Eye (tissue), 1 donor: Measurements from ENCODE around the gene KCNAB1.
"Not testable (repeated sequence)": the region's sequence is repeated elsewhere in the genome, so short reads cannot be mapped to it uniquely, and the experiment has no call there.

Experiments used
- DNase-seq: peaks from one replicate; pipeline ENCODE4 v3.0.0-alpha.2; 2015

Gene KCNAB1

DNA sequence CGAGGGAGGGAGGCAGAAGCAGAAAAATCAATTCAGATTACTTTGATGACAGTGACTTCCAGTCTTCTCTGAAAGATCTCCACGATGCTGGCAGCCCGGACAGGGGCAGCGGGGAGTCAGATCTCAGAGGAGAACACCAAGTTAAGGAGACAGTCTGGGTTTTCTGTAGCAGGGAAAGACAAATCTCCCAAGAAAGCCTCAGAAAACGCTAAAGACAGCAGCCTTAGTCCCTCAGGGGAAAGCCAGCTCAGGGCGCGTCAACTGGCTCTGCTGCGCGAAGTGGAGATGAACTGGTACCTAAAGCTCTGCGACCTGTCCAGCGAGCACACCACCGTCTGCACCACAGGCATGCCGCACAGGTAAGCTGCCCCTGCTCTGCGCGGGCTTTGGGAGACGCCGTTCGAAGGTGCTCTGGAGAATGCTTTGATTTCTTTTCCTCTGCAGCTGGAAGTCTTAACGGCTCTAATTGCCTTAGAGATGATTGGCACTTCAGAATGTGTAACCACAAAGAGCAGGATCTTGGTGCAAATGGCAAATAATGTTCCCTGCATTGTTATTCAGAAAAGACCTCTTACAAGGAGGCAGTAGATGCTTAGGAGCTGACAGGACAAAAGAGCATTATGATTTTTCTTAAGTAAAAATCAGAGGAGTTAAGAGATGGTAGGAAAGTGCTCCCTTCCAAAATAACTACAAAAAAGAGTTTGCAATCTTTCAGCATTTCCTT lies at the start of gene KCNAB1:
Gene KCNAB1 (plus strand): TSS at position 51 of the 724 bp plus-strand sequence.
- peak; percentile 40 for DNase-seq

DNA sequence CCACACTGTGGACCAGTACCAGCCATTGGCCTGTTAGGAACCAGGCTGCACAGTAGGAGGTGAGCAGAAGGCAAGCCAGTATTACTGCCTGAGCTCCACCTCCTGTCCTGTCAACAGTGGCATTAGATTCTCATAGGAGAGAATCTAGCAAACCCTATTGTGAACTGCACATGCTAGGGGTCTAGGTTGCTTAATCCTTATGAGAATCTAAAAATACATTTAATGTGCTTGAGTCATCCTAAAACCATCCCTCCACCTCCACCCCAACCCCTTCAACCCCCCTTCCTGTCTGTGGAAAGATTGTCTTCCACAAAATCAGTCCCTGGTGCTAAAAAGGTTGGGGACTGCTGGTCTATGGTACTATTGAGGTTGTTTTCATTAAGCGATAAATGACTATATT lies 49.3 kb upstream of the KCNAB1 start:
- no peak for DNase-seq

DNA sequence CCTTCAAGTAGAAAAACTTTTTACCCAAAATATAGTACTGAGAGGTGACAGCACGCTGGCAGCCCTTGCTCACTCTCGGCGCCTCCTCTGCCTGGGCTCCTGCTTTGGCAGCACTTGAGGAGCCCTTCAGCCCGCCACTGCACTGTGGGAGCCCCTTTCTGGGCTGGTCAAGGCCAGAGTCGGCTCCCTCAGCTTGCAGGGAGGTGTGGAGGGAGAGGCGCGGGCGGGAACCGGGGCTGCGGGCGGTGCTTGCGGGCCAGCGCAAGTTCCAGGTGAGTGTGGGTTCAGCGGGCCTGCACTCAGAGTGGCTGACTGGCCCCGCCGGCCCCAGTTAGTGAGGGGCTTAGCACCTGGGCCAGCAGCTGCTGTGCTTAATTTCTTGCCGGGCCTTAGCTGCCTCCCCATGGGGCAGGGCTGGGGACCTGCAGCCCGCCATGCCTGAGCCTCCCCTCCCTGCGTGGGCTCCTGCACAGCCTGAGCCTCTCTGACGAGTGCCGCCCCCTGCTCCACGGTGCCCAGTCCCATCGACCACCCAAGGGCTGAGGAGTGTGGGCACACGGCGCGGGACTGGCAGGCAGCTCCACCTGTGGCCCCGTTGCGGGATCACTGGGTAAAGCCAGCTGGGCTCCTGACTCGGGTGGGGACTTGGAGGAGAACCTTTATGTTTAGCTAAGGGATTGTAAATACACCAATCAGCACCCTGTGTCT lies 47.3 kb upstream of the KCNAB1 start:
- not testable (repeated sequence) for DNase-seq

DNA sequence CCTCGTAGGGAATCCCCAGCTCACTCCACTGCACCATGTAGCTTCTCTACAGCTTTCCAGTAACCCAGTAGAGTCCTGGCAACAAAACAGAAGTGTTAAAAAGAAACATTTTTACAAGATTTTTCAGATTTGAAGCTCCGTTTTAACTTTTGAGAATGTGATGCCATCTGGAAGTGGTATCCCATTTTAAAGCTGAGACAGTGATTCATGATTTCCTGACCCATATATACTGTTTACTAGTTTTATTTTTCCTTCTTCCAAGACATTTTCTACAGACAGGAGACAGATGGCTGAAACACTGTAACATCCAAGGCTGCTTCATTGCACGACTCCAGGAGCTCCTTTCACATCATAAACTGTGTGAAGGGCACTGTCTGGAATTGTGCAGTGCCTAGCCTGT lies 30.3 kb upstream of the KCNAB1 start:
- no peak for DNase-seq

DNA sequence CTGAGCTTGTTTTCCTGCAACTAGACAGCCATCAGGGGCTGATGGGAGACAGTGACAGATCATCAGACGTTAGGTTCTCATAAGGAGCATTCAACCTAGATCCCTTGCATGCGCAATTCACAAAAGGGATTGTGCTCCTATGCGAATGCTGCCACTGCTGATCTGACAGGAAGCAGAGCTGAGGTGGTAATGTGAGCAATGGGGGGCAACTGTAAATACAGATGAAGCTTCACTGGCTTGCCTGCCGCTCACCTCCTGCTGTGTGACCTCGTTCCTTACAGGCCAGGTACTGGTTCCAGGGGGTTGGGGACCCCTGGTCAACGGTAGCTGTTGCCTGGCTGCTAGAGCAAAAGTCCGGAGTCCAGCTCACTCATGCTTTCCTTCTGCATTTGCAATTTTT lies 26.4 kb upstream of the KCNAB1 start:
- DNase-seq, result no peak

DNA sequence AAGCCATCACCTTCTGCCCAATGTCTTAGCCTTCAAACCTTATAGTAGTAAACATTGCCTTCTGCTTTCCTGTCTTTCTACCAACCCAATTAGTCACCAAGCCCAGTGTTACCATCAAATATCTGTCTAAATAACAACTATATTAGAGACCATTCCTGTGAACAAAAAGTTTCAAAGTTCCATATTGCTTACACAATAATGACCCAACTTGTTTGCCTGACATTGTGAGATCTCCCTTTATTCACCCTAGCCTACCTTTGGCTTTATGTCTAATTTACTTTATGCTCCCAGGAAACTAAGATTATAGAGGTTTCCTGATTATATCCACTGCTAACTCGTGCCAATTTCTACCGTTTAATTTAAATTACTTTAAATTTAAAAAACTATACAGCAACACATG lies 26.0 kb upstream of the KCNAB1 start:
- no peak for DNase-seq

DNA sequence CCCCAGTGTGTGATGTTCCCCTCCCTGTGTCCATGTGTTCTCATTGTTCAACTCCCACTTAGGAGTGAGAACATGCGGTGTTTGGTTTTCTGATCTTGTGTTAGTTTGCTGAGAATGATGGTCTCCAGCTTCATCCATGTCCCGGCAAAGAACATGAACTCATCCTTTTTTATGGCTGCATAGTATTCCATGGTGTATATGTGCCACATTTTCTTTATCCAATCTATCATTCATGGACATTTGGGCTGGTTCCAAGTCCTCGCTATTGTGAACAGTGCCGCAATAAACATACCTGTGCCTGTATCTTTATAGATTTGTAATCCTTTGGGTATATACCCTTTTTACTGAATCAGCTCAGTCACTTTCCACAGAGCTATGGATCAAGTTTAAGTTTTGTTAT lies 24.7 kb upstream of the KCNAB1 start:
- DNase-seq, result not testable (repeated sequence)

DNA sequence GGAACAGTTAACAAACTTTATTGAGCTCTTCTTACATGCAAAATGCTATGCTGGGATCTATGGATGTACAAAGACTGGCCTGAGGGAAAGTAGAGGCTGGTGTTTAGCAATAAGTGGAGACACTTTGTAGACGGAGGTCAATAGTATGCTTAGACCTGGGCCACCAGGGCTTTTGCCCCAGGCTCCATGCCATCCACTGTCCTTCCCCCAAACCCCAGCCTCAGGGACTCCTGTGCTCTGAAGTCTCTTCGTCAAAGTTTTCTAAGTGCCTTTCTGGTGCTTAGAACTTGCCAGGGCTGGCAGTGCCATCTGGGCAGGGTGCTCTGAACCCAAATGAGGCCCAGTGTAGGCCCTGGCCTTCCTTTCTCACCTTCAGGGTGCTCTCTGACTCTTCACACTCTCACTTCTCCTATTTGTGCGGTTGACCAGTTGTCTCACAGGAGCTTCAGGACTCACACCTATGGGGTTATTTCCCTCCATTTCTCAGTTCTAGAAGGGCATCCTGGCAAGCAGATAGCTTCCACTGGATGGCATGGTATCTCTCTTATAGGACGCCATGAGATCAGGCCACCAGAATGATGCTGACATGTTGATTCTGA lies 21.8 kb upstream of the KCNAB1 start:
- DNase-seq, result no peak

DNA sequence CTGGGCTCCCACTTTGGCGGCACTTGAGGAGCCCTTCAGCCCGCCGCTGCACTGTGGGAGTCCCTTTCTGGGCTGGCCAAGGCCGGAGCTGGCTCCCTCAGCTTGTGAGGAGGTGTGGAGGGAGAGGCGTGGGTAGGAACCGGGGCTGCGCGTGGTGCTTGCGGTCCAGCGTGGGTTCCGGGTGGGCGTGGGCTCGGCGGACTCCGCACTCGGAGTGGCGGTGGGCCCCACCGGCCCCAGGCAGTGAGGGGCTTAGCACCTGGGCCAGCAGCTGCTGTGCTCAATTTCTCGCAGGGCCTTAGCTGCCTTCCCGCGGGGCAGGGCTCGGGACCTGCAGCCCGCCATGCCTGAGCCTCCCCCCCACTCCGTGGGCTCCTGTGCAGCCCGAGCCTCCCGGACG lies 21.0 kb upstream of the KCNAB1 start:
- not testable (repeated sequence) for DNase-seq

DNA sequence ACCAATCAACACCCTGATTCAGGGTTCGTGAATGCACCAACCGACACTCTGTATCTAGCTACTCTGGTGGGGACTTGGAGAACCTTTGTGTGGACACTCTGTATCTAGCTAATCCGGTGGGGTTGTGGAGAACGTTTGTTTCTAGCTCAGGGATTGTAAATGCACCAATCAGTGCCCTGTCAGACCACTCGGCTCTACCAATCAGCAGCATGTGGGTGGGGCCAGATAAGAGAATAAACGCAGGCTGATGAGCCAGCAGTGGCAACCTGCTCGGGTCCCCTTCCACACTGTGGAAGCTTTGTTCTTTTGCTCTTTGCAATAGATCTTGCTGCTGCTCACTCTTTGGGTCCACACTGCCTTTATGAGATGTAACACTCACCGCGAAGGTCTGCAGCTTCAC lies 20.4 kb upstream of the KCNAB1 start:
- not testable (repeated sequence) for DNase-seq

DNA sequence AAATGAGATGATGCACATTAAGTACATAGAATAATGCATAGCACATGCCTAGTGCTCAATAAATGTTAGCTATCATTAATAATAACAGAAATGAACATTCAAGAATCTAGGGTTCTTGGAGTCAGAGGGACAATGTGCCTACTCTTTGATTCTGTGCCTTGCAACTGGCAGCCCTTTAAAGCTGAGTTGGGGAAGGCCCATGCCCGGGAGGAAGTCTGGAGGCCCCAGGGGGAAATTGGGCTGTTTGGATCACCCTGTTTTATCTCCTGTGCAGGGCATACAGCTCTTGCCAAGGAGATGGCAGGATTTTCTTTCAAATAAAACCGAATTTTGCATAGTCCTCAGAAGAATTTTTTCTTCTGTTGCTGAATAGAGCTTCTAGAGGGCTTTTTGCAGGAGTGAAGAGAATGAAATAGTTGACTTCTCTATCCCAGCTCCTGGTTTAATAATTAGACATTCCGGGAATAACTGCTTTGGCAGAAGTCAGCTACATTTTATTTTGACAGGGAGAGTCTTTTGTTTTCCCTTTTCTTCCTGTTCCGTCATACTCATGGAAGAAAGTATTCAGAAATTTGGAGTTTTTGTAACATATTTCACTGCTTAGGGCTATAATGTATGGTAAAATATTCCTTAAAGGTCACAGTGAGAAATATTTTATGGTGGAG lies 18.0 kb upstream of the KCNAB1 start:
- no peak for DNase-seq

DNA sequence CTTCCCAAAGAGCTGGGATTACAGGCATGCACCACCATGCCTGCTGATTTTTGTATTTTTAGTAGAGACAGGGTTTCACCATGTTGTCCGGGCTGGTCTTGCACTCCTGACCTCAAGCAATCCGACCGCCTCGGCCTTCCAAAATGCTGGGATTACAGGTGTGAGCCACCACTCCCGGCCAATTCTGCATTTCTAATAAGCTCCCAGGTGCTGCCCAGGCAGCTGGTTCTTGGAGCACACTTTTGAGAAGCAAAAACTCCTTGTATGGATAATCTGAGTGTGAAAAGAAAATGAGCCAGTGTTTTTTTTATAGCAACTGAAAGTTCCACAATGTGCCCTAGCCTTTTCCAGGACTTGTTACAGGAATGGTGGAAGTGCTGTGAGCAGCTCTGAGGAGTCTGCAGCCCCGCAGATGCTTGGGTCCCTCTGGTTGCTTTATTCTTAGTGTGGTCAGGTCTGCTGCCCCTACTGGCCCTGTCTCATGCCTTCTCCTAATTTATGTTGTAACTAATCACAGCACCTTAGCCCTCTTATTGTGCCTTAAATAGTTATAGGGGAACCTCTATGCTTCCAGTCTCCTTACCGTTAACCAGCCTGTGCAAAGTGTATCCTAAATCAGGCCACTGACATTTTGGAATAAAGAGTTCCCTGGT lies 13.5 kb upstream of the KCNAB1 start:
- no peak for DNase-seq

DNA sequence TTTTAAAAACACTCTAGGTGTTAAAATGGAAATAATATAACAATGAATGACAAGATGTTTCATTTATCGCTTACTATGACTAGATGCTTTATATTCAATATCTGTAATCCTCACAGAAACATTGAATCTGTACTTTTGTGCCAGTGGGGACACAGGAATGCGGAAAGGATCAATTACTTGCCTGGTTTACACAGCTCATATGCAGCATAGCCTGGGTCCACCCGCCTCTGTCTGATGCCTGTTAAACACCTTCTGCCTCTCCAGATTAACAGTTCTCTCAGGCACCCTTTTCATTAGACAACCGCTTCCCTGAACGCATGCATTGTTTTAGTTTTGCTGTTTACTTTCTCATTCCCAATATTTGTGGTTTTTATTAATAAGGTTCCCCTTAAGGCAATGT lies 12.9 kb upstream of the KCNAB1 start:
- DNase-seq, result peak; percentile 11

DNA sequence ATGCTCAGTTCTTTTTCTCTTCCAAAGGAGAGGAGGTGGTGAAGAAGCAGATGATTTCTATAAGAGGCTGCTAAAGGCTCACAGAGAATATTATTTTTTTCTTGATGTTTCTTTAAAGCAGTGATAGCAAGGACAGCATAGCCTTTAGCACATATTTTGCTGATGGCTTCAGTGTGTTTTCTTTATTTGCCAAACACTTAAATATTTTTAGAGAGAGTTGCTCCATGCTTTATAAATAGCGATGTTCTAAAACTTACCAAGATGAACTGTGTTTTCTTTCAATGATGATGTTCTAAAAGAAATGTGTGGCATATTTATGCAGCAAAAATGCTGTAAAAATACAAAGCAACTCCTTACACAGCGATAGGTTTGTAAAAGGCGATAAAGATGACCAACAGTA lies 11.8 kb upstream of the KCNAB1 start:
- no peak for DNase-seq

DNA sequence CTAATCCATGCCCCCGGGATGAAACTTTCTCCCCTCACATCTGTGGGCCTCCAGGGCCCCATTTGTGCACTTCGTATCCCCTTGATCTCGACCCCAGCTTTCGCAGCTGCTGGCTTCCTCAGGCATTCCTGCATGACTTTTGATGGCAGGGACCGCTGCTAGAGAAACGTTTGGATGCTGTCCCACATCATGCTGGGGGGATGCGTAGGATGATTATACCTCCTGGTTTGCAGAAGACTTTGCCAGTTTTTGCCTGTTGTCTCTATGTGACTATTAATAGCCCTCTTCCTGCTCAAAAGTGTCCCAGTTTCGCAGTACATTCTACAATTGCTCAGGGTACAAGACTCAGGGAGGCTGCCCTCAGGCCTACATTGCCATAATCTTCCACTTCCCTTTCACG lies 10.4 kb upstream of the KCNAB1 start:
- DNase-seq, result no peak

DNA sequence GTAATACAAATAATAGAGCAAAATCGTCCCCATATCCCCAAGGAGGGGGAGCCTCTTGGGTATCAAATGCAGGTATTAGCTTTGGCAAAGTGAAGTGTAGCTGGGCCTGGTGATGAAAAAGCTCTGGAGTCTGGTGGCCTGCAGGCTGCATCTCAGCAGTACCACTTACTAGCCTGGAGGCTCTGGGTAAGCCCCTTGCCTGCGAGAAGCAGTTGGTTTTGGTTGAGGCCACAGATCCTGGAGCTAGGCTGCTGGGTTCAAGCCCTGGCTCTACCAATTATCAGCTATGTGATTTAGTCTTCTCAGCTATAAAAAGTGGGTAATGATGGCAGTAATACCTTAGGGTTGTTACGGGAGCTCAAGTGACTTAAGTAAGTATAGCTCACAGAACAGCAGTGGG lies 6.1 kb downstream of the KCNAB1 start:
- no peak for DNase-seq

DNA sequence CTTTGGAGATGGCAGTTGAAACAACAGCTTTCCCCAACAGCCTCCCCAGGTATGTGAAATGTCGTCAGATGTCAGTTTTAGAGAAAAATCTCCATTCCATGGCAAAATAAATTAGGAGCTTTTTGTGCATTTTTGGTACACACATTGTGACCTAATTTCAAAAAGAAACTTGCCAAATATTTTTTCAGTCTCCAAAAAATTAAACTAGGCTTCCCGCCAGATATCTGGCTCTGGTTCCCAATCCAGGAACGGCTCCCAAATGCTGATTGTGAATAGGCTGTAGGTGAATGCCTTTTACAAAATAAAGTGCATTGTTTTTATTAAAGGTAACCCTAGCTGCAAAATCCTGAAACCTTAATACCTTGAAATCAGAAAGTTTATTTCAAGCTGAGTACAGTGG lies 10.9 kb downstream of the KCNAB1 start:
- DNase-seq, result no peak

DNA sequence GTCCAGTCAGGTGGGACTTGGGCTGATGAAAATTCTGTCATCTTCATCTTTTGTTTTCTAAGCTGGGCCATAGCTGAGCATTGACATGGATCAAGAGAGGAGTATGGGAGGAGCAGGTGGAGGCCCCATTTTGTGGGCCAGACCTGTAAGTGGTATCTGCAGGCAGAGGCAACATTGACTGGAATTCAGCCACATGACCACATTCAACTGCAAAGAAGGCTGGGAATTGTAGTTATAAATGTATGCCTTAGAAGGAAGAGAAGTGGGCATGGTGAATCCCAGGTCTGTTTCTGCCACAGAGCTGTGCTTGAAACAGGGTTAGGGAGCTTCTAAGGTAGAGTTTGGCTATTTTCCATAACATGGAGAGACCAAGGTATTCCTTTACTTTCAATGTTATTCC lies 11.4 kb downstream of the KCNAB1 start:
- DNase-seq, result no peak

DNA sequence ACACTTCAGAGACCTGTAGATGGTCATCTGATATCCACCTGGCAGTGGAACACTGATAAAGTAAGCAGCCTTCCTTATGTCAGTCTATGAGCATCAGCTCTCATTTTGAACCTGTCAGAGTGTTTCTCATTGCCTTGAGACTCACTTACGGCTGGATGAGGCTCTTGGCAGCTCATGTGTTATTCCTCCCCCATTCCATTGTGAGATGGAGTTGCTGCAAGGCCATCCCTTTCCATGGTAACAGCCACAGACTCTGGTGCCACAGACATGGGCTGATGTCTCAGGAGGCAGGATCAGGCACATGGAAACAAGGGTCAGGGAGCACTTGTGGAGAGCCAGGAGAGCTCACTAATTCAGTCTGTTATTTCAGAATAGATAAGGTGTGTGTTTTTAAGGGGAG lies 11.9 kb downstream of the KCNAB1 start:
- DNase-seq, result peak; percentile 29

DNA sequence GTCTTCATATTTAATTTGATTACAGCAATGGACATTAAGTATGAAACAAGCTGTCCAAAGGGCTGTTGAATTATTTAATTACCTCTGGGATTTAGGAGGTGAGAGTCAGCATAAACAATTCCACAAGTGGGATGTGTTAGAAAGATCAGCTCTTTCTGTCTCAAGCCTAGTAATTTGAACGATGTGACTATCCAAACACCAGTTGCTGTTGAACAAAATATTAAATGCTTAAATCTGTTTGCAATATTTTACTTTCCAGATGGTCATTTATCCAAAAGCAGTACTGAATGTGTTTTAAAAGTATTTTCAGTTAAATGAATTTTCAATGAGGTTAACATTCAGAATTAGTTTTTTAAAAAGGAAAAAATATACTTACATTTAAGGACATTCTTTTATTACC lies 12.7 kb downstream of the KCNAB1 start:
- peak; percentile 19 for DNase-seq

DNA sequence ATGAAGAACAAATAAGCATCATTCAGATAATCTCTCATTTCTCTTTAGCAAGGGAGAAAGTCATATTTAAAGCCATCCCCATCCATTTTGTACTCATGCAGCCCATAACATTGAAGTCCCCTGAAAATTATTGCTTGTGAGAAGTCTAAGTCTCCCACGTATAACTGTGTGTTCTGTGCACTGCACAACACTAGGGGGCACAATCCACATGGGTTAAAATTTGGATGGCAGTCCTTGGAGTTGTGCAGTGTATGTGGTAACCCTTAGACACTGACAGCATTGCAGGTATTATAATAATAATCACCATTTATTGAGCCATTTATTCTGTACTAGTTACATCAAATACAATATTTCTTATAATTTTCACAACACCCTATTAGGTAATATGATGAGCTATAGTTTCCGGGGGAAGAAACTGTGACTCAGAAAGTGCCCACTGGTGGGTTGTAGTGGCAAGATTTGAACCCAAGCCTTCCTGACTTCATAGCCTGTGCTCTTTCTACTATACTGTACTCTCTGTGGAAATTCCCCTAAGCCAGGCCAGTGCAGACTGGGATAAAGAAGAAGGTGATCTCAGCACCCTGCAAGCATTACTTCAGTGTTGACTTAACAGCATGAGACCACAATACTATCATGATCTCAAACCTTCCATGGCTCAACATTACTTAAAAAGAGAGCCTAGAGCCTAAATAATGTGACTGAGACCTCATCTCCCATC lies 15.7 kb downstream of the KCNAB1 start:
- no peak for DNase-seq

DNA sequence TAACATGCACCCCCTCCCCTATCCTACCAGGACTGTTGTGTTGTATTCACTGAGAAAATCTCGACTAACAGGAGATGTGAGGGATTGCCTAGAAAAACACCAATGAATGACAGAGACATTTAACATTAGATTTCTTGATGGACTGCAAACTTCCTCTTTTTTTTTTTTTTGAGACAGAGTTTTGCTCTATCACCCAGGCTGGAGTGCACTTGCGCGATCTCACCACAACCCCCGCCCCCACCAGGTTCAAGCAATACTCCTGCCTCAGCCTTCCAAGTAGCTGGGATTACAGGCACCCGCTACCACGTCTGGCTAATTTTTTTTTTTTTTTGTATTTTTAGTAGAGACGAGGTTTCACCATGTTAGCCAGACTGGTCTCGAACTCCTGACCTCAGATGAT lies 17.0 kb downstream of the KCNAB1 start:
- not testable (repeated sequence) for DNase-seq
